ENCODE measurements around the gene IKZF5.

- no peak for TF ChIP-seq CTCF (conservative IDR thresholded peaks at IDR 0.05; ENCODE audit: low read length)
- TF ChIP-seq EZH2phosphoT487 (IDR thresholded peaks at IDR 0.05; ENCODE audit: borderline replicate concordance, low read depth, low read length), result no peak
Observed at GRCh38 chr10:122966879-122967278, 41.7 kb downstream of the IKZF5 start.

All from OCI-LY7 (cell line).